Neural progenitor cell (in vitro differentiated cells): Measurements from ENCODE around the gene GTPBP1. TPM values are rescaled to one million over a fixed set of nuclear protein-coding genes. Genes with fewer than 3 reads are reported as not detected.

Source experiments
- DNase-seq: peaks from one replicate; pipeline ENCODE4 v3.0.0-alpha.2; 2016; ENCODE audit warnings: low spot score
- H2AFZ ChIP-seq: fragments of 200-600 bp; sonication (generic); replicated peaks from 2 replicates; pipeline ENCODE4 v1.6.1; 2016; ENCODE audit warnings: antibody characterized with exemption
- H3F3A ChIP-seq: fragments of 200-600 bp; sonication (generic); 2 replicates; pipeline ENCODE4 v1.6.1; 2016; ENCODE audit warnings: antibody characterized with exemption, low read depth
- H3K27ac ChIP-seq: fragments of 200-600 bp; sonication (generic); 2 replicates; pipeline ENCODE4 v1.5.1; 2016; ENCODE audit warnings: mild to moderate bottlenecking
- H3K27me3 ChIP-seq: fragments of 200-600 bp; sonication (generic); 2 replicates; pipeline ENCODE4 v1.6.1; 2016; ENCODE audit warnings: mild to moderate bottlenecking, moderate library complexity
- H3K36me3 ChIP-seq: fragments of 200-600 bp; sonication (generic); 2 replicates; pipeline ENCODE4 v1.5.1; 2016
- H3K4me1 ChIP-seq: fragments of 200-600 bp; sonication (generic); 2 replicates; pipeline ENCODE4 v1.6.1; 2016; ENCODE audit warnings: mixed run types
- H3K4me2 ChIP-seq: fragments of 200-600 bp; sonication (generic); 2 replicates; pipeline ENCODE4 v1.6.1; 2016
- H3K4me3 ChIP-seq: fragments of 200-600 bp; sonication (generic); 2 replicates; pipeline ENCODE4 v1.5.1; 2016
- H3K79me2 ChIP-seq: fragments of 200-600 bp; sonication (generic); 2 replicates; pipeline ENCODE4 v1.6.1; 2016; ENCODE audit warnings: low read depth
- H3K9ac ChIP-seq: fragments of 200-600 bp; sonication (generic); 2 replicates; pipeline ENCODE4 v1.6.1; 2016
- H3K9me3 ChIP-seq: fragments of 200-600 bp; sonication (generic); 2 replicates; pipeline ENCODE4 v1.5.1; 2016; ENCODE audit warnings: low read depth
- H4K20me1 ChIP-seq: fragments of 200-600 bp; sonication (generic); 2 replicates; pipeline ENCODE4 v1.6.1; 2016; ENCODE audit warnings: low read depth
- H3K27ac Mint-ChIP-seq: 3 replicates; pipeline ENCODE4 v1.8.0; 2021; ENCODE audit warnings: mixed read lengths
- H3K27me3 Mint-ChIP-seq: 2 replicates; pipeline ENCODE4 v1.8.0; 2022; ENCODE audit warnings: low read depth, mild to moderate bottlenecking, inconsistent platforms, moderate library complexity, mixed read lengths; ENCODE audit not compliant: insufficient read depth
- H3K36me3 Mint-ChIP-seq: 3 replicates; pipeline ENCODE4 v1.8.0; 2021; ENCODE audit warnings: mixed read lengths
- H3K4me1 Mint-ChIP-seq: 3 replicates; pipeline ENCODE4 v1.8.0; 2021; ENCODE audit warnings: mixed read lengths
- H3K4me3 Mint-ChIP-seq: 3 replicates; pipeline ENCODE4 v1.8.0; 2021; ENCODE audit warnings: mild to moderate bottlenecking, moderate library complexity, mixed read lengths
- H3K9me3 Mint-ChIP-seq: 3 replicates; pipeline ENCODE4 v1.8.0; 2020; ENCODE audit warnings: mixed read lengths
- CTCF ChIP-seq: fragments of 200-600 bp; sonication (generic); IDR thresholded peaks from 2 replicates; pipeline ENCODE4 v1.5.1; 2017; ENCODE audit warnings: antibody characterized with exemption, mild to moderate bottlenecking
- EZH2 ChIP-seq: fragments of 200-600 bp; sonication (generic); IDR thresholded peaks from 2 replicates; pipeline ENCODE4 v1.6.1; 2017; ENCODE audit warnings: antibody characterized with exemption, mild to moderate bottlenecking, moderate library complexity
- EZH2phosphoT487 ChIP-seq: fragments of 200-600 bp; sonication (generic); IDR thresholded peaks from 2 replicates; pipeline ENCODE4 v1.6.1; 2017; ENCODE audit warnings: antibody characterized with exemption
- small RNA-seq: library from RNA; depleted of rRNA; stranded (forward); fragments of <200 nt; gene quantifications from one replicate; pipeline ENCODE3, GENCODE V24; 2015
- total RNA-seq: library from RNA; depleted of rRNA; stranded (reverse); fragments of >200 nt; gene quantifications from 2 replicates; pipeline ENCODE4 v1.2.3, GENCODE V29; 2015; ENCODE audit warnings: low replicate concordance

Gene GTPBP1
- total RNA-seq, 1 donor from 2014 or later, result 40.8 TPM

GRCh38 chr22:38782402-38783094, 76.8 kb downstream of the GTPBP1 start:
- Histone ChIP-seq H3K4me2 (no peak overlapping the region), H3K79me2 (no peaks in the 10 kb centered on the region), H3K9ac (peak overlapping the region; percentile 32), H4K20me1 (peaks cover 3% of the 10 kb centered on the region), H3K27ac (no peak overlapping the region), H3K4me1 (peaks cover 7% of the 10 kb centered on the region), H3K4me3 (no peak overlapping the region), H3K9me3 (no peaks in the 10 kb centered on the region), H3K27me3 (no peaks in the 10 kb centered on the region), H3K36me3 (no peaks in the 10 kb centered on the region), H2AFZ (no peak overlapping the region), H3F3A (no peaks in the 10 kb centered on the region)
- H3K27ac Mint-ChIP-seq, result no peak overlapping the region
- H3K36me3 Mint-ChIP-seq, result peaks cover 5% of the 10 kb centered on the region
- no peaks in the 10 kb centered on the region for H3K9me3 Mint-ChIP-seq
- TF ChIP-seq CTCF, result no peak
- TF ChIP-seq EZH2, result no peak
- no peak for TF ChIP-seq EZH2phosphoT487
- peak; percentile 36 for DNase-seq
- peaks cover 10% of the 10 kb centered on the region for H3K4me1 Mint-ChIP-seq
- no peaks in the 10 kb centered on the region for H3K27me3 Mint-ChIP-seq
- H3K4me3 Mint-ChIP-seq, result no peak overlapping the region

Small RNAs within 50 kb of the gene (small RNA-seq; reads per million reads assigned to genes)
- gene AL021707.8, result not detected

Other genes with a start within 250 kb of the GTPBP1 start
- gene KDELR3, start 237.8 kb upstream of the GTPBP1 start, total RNA-seq, result 3.4 and 4.6 TPM in 2 replicates
- gene DDX17, start 199.6 kb upstream of the GTPBP1 start, total RNA-seq, result 621 and 672 TPM in 2 replicates
- gene DMC1, start 135.8 kb upstream of the GTPBP1 start, total RNA-seq, result 20.0 and 22.8 TPM in 2 replicates
- 17.8 and 32.7 TPM in 2 replicates for gene FAM227A, start 49.6 kb upstream of the GTPBP1 start, total RNA-seq
- gene CBY1, start 49.3 kb upstream of the GTPBP1 start, total RNA-seq, result 23.1 and 25.8 TPM in 2 replicates
- 63.6 and 134 TPM in 2 replicates for gene TOMM22, start 24.0 kb upstream of the GTPBP1 start, total RNA-seq
- gene JOSD1, start 5.0 kb upstream of the GTPBP1 start, total RNA-seq, result 32.4 and 39.2 TPM in 2 replicates
- 16.2 and 33.5 TPM in 2 replicates for gene SUN2, start 50.1 kb downstream of the GTPBP1 start, total RNA-seq
- 10.7 and 24.3 TPM in 2 replicates for gene DNAL4, start 88.2 kb downstream of the GTPBP1 start, total RNA-seq
- 0.99 and 2.5 TPM in 2 replicates for gene NPTXR, start 138.1 kb downstream of the GTPBP1 start, total RNA-seq
- 14.0 and 29.7 TPM in 2 replicates for gene CBX6, start 166.3 kb downstream of the GTPBP1 start, total RNA-seq